GM18517 (cell line): Measurements from ENCODE around the gene DCHS2.
A peak's percentile ranks its signal among the peaks of the same experiment; 100 is the strongest.

Experiments
- ATAC-seq: cut with Tn5 transposase; IDR thresholded peaks from one replicate; pipeline ENCODE4 v1.9.1; 2021; ENCODE audit warnings: mild to moderate bottlenecking, moderate library complexity; ENCODE audit not compliant: unreplicated experiment

DCHS2 gene

DNA sequence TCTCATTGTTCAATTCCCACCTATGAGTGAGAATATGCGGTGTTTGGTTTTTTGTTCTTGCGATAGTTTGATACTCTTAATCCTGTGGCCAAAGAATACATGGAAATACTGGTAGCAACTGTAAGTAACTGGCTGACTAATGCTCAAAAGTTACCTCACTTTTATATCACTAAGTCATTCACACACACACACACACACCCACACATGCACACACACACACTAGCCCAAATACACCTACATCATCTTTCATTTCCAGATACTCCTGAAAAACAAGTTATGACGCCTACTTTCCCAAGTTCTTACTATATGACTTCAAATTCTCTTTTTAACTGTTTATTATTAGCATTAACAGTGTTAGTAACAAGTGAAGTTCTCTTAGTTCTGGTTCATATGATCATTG lies 101.3 kb downstream of the DCHS2 start:
- no peak for ATAC-seq

DNA sequence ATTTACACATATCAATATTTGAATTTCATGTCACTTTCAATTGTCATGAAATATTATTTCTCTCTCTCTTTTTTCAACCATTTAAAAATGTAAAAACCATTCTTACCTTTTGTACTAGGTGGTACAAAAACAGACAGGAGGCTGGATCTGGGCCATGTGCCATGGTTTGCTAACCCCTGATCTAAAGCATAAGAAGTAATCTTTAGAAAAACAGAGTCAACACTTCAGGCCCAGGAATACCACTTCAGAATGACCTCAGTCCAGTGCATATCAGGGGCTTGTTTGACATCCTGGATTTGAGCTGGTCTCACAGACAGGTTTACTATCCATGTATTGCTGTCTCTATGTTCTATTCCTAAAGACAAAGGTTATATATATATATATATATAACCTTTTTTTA lies 102.5 kb downstream of the DCHS2 start:
- ATAC-seq = no peak

DNA sequence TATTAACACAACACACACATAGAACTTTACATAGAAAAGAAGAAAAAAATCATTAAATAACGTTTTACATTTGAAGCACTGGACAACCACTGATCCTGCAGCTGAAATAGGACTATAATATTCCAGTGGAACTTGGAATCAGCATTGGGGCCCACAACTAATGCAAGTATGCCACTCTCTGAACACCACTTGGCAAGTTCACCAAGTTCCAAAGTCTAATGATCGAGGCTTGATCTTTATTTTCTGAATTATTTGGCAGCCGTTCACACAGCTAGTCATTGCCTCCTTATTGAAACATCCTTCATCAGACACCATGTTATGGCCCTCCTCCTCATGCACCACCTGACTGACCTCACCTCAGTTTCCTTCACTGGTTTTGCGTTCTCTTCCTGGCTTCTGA lies 107.6 kb downstream of the DCHS2 start:
- no peak for ATAC-seq

DNA sequence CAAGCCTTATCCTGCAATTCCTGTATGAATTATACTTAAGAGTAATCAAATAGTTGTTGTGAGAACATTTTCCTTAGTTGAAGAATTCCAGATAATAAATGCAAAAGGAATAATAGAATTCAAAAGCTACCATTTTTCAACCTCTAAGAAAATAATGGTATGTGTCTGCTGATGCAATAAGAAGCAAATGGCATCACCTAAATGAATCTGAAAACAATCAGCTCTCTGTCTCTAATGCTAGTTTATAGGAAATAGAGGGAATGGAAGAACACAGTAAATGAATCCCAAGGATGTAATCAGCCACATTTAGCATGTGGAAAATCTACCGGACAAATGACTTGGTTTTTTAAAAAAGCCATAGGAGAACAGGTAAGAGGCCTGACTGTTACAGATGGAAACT lies 115.1 kb downstream of the DCHS2 start:
- ATAC-seq = no peak

DNA sequence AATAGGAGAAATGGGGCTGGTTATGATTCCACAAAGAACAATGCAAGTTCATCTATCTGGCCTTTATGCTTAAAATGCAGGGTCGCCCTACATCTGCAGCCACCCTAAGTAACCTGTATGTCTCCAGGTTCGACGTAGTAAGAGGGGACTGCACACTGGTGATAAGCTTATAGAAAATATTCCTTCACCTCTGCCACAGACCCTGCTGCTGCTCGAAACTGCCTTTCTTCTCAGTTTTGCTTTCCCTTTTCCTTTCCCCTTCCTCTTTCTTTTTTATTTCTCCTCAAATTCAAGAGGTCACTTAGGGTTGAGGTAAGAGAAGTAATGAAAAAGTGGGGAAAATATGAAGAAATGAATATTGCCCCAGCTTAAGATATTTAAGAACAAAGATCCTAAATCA lies 123.5 kb downstream of the DCHS2 start:
- peak; percentile 71 for ATAC-seq

DNA sequence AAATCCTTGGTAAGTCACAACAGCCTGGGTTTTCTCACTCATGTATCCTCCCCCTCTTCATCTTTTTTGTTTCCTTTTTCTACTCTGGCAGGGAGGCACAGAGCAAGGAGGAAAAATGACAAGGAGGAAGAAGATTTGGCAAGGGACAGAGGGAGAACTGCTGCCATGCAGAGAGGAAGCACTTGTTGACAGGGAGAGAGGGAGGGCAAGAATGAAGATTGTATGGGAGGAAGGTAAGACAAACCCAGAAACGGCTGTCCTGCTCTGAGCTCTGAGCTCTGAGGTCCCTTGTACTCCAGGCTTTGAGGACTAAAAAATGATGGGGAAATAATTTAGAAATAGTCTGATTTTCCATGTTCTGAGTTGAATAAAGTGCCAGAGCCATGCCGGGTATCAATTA lies 123.9 kb downstream of the DCHS2 start:
- peak; percentile 17 for ATAC-seq

DNA sequence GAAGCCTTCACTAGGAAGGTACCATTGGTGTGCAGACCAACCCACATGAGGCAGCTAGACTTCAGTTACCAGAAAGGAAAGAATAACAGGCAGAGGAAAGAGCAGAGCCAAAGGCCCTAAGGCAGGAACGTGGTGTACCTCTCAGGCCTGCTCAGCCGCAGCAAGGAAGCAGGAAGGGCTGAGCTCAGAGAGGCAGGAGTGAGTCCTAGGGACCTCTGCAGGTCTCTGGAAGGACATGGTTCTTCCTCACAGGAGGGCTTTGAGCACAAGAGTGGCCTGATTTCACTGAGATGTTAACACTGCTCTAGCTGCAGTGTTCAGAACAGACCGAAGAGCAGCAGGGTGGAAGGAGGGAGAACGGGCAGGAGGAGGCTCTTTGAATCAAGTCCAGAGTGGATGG lies 124.6 kb downstream of the DCHS2 start:
- ATAC-seq = no peak

DNA sequence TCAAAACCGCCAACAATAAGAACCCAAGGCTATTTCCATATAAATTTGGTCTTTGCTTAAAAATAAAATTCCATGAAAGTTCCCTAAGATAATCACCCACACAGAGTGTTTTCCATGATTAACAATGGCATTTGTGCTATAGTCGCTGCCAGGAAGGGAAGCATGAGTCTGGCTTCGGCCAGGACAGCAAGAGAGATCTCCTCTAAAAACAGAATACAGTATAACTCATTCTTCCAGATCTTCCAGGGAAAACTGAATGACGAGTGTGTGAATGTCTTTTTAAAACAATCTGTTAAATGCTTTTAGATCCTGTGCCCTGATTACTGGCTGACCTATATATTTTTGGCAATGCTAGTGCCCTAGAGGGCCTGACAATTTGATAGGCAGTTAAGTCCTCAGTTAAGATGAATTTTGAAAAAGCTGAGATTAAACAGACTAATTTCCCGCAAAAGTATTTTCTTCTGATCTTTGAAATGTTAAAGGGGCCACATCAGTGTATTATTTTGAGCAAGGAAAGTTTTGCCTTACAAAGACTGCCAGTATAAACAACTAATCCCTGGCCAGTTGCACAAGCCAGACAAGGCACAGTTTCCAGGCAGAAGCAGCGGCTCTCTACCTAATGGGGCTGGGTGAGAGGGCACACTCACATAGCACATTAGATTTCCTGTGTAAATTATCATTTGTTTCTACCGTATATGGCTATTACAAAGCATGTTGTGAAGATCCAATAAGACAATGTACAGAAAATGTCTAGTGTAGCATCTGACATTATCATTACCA lies 127.3 kb downstream of the DCHS2 start:
- no peak for ATAC-seq

DNA sequence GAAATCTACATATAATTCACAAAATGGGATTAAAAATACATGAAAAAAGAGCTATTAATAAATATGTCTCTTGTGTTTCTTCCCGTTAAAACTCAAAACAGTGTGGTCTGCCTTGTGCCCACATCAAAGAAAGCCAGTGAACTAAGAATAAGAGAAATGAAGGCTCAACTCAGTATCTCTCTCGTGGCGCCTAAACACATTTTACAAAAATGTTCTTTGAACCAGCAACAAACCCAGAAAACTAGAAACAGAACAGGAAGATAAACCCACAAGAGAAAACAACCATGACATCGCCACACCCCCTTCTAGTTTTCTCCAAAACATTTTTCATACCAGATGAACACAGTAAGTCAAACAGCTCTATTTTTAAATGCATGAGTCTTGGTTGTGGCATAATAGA lies 130.1 kb downstream of the DCHS2 start:
- no peak for ATAC-seq

DNA sequence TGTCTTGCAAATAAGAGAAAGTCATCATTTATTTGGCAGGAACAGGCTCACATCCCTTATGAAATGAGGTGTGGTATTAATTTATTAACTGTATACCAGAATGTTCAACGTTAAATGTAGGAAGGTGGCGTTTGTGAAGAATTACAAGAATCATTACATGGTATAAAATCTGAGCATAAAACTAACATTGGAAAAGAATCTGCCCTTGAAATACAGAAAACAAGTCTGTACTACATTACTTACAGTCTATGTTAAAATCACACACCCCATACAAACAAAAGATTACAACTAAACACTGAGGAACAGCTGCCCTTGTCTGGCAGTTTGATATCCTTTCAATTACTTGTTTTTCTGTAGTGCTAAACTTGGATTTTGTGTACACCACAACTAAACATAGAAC lies 131.1 kb downstream of the DCHS2 start:
- no peak for ATAC-seq

DNA sequence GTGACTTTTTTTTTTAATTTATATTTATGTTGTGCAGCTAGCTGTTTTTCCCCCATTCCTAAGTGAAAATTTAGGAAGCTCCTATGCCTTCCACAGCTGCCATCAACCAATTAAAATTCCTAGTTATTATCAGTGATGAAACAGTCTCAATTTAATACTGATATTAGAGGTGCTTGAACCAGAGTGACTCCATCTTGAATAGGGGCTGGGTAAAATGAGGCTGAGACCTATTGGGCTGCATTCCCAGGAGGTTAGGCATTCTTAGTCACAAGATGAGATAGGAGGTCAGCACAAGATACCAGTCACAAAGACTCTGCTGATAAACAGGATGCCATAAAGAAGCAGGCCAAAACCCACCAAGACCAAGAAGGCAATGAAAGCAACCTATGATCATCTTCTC lies 136.7 kb downstream of the DCHS2 start:
- ATAC-seq = no peak

DNA sequence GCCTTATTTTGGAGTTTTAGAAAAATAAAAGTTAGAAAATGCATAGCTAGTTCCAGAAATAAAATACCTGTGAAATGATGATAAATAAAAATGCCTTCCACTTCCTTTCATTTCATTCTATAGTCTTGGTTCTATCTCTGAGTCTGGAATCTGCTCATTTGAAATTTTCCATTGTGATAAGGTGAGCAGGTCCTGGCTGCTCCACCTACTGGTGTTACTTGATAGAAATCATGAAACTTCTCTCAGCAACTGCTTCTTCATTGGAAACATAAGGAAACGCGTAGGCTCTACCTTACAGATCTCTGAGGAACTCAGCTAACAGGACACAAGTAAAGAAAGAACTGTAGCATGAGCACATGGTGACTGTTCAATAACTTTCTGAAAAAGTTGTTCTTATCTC lies 141.8 kb downstream of the DCHS2 start:
- ATAC-seq = no peak

DNA sequence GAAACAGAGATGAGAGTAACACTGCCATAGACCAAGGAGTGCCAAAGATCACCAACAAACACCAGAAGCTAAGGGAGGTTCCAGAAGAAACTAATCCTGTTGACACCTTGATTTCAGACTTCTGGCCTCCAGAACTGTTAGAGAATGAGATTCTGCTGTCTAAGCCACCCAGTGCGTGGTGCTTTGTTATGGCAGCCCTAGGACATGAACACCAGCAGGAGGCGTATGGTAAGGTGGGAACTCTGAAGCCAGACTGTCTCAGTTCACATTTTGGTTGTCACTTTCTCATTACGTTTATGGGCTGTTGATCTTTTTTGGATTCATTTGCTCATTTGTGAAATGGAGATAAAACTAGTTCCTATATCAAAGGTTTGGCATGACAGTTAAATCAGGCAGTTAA lies 142.9 kb downstream of the DCHS2 start:
- no peak for ATAC-seq

DNA sequence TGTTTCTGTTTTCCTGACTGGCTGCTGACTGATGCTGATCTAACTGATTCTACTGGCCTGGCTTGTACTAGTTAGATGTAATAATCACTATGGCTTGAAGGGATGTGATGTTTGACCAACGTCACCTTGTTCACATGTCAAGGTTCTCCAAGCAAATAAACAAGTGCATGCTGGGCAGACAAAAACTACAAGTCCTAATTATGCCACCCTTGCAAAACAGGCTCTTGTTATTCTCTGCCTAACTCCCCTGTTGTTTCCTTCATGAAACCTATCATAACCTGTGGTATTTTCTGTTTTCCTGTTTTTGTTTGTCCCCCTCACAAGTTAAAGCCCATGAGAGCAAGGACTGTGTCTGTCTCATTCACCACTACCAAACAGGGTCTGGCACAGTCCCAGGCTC lies 146.2 kb downstream of the DCHS2 start:
- ATAC-seq = no peak

DNA sequence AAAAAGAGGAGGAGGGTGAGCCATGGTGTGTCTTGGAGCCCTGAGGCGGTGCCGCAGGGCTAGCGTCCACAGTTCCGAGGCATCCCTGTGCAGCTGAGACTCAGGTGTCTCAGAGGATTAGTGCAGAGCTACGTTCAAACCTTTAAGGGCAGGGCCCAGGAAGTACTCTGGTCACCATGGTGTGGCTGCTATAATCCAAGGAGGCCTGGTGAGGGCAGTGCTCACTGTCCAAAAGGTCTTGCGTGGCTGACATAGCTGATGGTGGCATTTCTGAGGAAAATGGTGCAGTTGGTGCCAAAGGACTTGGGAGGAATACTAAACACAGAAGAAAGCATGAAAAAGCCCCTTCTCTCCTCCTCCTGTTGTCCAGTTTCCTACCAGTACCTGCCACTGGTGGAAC lies 146.9 kb downstream of the DCHS2 start:
- ATAC-seq = peak; percentile 53

DNA sequence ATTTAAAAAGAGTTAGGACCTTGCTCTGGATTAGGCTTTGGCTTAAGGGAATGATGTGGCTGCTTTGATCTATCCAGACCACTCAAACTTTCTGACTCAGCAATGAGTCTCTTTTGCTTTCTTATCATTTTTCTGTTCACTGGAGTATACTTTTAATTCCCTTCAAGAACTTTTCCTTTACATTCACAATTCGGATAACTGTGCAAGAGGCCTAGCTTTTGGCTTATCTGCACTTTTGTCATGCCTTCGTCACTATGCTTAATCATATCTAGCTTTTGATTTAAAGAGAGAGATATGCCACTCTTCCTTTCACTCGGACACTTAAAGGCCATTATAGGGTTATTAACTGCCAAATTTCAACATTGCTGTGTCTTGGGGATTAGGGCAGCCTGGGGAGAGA lies 147.9 kb downstream of the DCHS2 start:
- ATAC-seq = no peak

DNA sequence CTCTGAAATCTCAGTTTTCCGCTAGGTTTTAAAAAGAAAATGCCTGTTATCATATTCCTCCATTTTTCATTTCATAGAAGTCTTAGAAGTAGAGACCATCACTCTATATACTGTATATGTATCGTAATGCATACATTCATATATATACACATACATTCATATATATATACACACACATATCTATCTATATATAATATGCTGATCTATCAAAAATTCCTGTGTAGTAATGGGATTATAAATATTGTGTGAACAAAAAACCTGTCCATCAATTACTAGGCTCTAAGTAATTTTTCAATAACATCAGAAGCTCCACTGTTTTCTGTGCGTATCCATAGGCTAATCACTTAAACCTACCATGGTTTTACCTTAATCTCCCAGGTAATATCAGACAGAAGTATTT lies 150.2 kb downstream of the DCHS2 start:
- no peak for ATAC-seq

DNA sequence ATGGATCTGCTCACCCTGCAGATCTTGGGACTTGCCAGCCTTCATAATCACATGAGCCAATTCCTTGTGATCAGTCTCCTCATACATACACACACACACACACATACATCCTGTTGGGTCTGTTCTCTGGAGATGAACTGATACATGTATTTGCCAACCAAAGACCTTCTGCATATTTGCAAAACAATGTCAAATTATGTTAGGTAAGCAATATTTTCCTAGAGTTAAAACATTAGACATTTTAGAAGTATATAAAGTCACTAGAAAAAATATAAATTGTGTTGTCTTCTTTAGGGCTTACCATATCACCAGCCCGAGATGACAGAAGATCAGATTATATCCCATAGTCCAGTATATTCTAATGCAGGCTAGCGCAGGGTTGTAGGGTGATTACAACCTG lies 156.0 kb downstream of the DCHS2 start:
- no peak for ATAC-seq

DNA sequence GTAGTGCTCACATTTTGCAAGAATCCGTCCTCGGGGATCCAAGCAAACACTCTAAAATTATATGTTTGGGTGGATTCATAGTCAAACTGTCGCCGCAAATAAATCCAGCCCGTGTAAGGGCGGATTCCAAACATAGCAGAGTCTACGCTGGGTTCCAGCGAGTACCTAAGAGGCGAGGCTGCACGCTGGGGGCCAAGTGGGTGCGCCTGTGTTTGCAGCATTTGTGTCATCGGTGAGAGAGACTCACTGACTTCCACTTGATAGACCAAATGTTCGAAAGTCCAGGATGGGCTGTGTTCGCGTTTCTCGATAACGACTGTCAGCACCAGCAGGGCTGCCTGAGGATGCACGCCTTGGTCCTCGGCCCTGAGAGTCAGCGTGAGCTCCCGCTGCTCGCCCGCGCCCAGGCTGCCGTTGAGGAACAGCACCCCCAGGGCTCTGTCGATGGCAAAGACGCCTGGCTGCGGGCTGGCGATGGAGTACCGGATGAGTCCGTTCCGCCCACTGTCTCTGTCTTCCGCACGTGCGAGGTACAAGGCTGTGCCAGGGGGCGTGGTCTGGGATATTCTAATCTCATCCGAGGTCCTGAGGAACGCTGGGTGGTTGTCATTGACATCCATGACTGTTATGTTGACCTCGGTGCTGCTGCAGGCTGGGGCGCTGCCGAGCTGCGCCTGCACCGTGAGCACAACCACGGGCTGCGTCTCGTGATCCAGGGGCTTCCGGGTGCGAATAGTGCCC lies 158.7 kb downstream of the DCHS2 start:
- peak; percentile 64 for ATAC-seq

DNA sequence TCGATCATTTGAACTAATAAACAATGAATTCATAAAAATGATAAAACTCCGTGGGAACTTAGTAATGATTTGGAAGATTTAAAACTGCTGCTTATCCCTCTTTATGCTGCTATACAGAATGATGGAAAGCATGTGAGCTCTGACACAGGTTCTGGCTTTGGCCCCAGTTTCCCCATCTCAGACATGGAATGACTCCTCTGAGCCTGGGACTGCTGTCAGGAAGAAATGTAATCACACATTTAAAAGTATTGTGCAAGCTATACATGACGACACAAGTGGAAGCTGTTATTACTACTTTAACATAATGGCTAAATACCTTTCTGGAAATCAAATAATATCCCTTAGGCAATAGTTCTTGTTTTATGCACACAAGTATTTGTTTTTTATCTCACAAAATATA lies 161.7 kb downstream of the DCHS2 start:
- ATAC-seq = no peak

DNA sequence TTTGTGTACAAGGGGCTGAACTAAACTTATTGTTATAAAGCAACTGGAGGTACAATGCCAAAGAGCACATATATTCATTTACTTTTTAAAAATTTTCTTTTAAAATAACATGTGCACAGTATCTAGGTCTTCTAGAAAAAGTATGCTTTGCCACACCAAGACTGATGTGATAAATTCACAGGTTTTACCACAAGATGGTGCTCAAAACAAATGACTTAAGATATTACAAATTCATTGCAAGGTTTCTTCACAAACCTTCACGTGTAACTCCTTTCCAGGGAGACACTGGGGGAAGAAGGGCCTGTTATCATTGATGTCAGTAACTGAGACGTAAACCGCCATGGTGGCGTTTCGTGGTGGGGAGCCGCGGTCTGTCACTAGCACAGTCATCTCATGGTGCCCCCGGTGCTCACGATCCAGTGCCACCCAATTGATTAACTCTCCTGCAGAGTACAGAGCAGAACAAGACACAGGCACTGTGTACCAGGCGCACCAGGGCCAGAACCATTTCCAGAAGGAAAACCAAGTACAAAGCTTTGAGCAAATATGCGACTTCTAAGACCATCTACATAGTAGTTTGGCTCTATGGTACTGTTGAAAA lies 162.2 kb downstream of the DCHS2 start:
- ATAC-seq = no peak

DNA sequence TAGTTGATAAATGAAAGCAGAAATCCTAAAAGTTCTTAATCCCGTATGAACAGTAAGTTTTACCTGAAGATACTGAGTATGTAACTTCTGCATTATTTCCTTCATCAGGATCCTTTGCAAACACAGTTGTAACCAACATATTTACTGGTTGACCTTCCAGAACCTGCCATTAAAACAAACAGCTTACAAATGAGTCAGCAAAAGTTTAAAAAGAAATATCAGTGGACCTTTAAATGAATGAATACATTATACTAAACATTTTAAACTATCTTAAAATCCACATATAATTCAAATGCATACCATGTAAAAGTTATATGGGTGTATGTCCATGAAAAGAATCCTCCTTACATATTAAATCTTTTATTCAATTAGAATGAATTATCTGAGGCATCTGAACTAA lies 163.6 kb downstream of the DCHS2 start:
- no peak for ATAC-seq
